ENCODE results near the gene WDR43.
A peak's percentile ranks its signal among the peaks of the same experiment; 100 is the strongest.

DNA sequence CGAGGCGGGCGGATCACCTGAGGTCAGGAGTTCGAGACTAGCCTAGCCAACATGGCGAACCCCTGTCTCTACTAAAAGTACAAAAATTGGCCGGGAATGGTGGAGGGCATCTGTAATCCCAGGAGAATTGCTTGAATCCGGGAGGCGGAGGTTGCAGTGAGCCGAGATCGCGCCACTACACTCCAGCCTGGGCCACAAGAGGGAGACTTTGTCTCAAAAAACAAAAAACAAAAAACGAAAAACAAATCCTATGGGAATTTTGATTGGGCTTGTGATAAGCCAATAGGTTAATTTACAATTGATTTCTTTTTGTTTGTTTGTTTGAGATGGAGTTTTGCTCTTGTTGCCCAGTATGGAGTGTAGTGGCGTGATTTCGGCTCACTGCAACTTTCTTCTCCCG, 62.4 kb downstream of the WDR43 start:
- TF ChIP-seq, protein P1, sequence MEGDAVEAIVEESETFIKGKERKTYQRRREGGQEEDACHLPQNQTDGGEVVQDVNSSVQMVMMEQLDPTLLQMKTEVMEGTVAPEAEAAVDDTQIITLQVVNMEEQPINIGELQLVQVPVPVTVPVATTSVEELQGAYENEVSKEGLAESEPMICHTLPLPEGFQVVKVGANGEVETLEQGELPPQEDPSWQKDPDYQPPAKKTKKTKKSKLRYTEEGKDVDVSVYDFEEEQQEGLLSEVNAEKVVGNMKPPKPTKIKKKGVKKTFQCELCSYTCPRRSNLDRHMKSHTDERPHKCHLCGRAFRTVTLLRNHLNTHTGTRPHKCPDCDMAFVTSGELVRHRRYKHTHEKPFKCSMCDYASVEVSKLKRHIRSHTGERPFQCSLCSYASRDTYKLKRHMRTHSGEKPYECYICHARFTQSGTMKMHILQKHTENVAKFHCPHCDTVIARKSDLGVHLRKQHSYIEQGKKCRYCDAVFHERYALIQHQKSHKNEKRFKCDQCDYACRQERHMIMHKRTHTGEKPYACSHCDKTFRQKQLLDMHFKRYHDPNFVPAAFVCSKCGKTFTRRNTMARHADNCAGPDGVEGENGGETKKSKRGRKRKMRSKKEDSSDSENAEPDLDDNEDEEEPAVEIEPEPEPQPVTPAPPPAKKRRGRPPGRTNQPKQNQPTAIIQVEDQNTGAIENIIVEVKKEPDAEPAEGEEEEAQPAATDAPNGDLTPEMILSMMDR (optimal IDR thresholded peaks at IDR 0.05 in 1 of 3, IDR thresholded peaks at IDR 0.05 in 1 of 3, conservative IDR thresholded peaks at IDR 0.05 in 1 of 3; ENCODE audit: extremely low read depth in 1 of 3, insufficient read depth in 2 of 3, low read length in 3 of 3): peak; percentile 24 to 39 (median 27)
- TF ChIP-seq EZH2 (IDR thresholded peaks at IDR 0.05; ENCODE audit: low read length): no peak
